GM10266 (cell line): ENCODE data around the gene RTP3.

Experiments used
- DNase-seq: peaks from one replicate; pipeline ENCODE4 v3.0.0; 2012; ENCODE audit errors: extremely low spot score
- TF ChIP-seq, protein P1 (sequence below): IDR thresholded peaks from 2 replicates; pipeline ENCODE4 v1.5.1; 2012; ENCODE audit warnings: mild to moderate bottlenecking, low read depth; ENCODE audit not compliant: control insufficient read depth, insufficient read depth; ENCODE audit errors: missing control alignments

The RTP3 gene

GRCh38 chr3:46484388-46484787 is 13.4 kb upstream of the RTP3 start:
- TF ChIP-seq, protein P1, sequence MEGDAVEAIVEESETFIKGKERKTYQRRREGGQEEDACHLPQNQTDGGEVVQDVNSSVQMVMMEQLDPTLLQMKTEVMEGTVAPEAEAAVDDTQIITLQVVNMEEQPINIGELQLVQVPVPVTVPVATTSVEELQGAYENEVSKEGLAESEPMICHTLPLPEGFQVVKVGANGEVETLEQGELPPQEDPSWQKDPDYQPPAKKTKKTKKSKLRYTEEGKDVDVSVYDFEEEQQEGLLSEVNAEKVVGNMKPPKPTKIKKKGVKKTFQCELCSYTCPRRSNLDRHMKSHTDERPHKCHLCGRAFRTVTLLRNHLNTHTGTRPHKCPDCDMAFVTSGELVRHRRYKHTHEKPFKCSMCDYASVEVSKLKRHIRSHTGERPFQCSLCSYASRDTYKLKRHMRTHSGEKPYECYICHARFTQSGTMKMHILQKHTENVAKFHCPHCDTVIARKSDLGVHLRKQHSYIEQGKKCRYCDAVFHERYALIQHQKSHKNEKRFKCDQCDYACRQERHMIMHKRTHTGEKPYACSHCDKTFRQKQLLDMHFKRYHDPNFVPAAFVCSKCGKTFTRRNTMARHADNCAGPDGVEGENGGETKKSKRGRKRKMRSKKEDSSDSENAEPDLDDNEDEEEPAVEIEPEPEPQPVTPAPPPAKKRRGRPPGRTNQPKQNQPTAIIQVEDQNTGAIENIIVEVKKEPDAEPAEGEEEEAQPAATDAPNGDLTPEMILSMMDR, result no peak

GRCh38 chr3:46484911-46485778 is 12.6 kb upstream of the RTP3 start:
- DNase-seq, result no peak

More at GRCh38 chr3:46484388-46484787, 13.4 kb upstream of the RTP3 start:
- DNase-seq, result no peak

GRCh38 chr3:46485779-46486175 is 12.0 kb upstream of the RTP3 start:
- DNase-seq, result no peak
- TF ChIP-seq, protein P1, result no peak

More at GRCh38 chr3:46484911-46485778, 12.6 kb upstream of the RTP3 start:
- TF ChIP-seq, protein P1, result no peak

DNA sequence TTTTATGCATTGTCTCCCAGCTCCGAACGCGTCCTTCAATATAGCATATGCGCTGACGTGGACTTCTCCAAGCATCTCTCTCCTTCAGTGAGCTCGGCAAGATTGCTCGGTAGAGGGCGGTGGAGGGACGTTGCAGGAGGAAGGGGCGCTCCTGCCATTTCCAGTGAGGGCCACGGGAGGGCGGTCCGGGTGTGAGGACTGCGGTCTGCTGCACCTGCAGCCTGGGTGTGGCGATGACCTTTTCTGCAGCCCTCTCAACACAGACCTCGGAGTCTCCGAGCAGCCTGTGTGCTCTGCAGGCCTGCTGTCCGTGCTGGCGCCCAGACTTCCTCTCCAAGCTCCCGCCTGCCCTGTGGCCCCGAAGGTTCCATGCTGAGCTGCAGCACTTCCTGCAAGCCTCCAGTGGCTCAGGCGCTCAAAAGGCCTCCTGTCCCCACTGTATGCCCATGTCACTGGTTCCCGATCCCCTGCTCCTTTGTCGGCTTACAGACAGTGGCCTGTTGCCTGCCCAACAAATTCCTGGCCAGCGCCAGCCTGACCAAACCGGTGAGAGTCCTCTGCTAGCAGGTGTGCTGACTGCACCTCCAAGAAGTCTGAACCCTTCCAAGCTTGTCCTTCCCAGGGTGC is 8.9 kb upstream of the RTP3 start:
- TF ChIP-seq, protein P1, result peak; percentile 100
- DNase-seq, result peak; percentile 94

DNA sequence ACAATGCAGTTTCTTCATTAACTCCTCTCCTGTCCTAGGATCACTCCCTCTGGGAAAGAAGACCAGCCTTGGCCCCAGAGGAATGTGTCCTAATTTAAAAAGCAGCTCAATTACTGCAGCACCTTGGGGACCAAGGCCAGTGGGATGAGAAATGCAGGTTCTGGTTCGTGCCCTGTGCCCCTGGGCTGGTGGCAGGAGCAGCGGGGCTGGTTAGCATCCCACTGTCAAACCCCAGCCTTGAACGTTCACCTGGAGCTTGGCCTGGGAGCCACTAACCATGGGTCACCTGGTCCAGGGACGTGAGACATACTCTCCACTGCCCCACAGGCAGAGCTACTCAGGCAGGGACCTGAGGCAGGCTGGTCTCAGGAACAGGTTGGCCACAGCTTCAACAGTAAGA is 8.4 kb upstream of the RTP3 start:
- DNase-seq, result no peak
- TF ChIP-seq, protein P1, result no peak

GRCh38 chr3:46489875-46490274 is 7.9 kb upstream of the RTP3 start:
- TF ChIP-seq, protein P1, result no peak
- DNase-seq, result no peak
